Activated naive CD4-positive, alpha-beta T cell treated with Interleukin-2 at 50 U/mL for 16 hours (primary cell): ENCODE measurements around the gene CKLF.
A peak's percentile ranks its signal among the peaks of the same experiment; 100 is the strongest.

Experiments used
- DNase-seq: peaks from one replicate; pipeline ENCODE4 v3.0.0-alpha.2; 2020

Gene CKLF

DNA sequence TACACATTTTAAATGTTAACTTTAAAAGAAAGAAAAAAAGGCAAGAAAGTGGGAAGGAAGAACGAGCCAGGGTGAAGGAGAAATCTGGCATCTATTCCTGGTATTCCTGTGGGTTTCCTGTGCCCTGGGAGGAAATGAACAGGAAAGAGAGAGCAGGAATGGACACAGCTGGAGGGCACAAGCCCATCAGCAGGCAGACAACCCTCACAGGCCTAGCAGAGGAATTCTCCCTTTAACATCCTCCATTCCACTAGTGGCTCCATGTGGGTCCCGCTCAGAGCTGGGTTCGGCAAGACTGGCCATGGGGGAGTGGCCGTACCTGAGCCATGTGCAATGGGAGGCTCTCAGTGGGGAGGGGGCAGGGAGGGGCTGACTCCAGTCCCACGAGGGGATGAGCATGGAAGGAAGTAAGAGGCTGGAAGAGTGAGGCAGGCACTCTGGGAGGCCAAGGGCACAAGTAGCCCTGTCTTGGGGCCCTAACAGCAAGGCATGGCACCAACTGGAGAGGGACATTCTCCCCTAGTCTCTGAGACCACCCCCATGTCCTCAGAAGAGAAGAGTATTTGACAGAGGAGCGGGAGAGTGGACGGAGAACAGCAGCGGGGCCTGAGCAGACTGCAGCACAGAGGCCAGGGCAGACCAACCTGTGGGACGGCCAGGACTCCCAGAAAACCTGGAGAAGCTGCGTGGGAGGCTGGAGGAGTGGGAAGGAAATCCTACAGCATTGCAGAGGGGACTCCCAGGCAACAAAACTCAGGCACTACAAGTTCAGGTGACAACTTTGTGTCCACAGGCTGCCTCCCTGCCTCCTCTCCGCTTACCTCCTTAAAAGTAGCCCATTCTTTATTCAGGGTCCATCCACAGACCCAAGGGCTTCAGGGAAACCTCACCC is 32.6 kb upstream of the CKLF start:
- DNase-seq = no peak

DNA sequence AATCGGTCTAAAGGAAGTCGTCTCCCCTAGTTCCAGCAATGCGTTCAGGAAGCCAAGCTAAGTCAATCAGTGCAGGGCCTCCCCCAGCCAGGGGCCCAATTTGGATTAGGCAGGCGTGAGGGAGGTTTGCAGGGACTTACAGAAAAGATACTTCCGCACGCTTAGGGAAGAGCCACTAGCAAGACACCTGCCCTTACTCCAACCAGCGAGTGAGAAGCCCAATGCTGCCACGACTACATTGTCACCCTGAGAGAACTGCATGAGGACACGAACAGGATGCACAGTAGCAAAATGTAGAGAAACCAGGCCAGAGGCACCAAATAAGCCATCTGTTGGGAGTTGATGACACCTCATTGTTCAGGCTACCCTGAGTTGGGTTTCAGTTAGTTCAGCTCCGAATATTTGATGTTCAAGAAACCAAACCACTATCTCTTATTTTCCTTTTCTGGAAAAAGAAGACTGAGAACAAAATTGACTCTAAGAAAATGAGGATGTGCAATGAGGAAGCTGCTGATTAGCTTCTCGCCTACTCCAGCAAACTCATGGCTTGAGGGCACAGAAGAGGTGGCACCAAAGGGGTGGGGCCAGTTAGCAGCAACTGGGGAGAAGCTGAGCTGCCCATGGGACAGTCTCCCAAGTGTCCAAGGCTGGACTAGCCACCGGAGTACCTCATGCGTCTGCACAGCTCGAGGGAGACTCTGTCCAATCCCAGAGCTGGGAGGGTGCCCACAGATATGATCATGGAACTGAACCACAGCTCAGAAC is 31.8 kb upstream of the CKLF start:
- no peak for DNase-seq

DNA sequence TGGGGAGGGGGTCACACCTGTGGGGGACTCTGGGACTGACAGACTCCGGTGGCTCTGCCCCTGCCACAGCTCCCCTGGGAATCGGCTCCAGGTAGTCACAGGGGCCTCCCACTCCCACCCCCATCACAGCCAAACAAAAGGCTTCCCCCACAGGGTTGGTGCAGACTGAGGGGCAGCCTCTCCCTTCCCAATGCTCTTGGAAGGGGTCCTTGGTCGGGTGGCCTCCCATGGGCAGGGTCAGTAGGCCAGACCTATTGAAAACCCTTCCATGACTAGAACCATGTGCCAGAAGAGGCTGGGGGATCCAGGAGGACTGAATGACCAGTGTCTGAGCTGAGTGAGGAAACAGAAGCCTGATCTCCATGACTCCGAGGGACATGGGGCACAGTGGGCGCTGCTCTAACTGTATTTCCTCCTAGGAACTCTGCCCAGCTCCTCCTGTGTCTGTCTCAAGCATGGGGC is 31.1 kb upstream of the CKLF start:
- DNase-seq = no peak

DNA sequence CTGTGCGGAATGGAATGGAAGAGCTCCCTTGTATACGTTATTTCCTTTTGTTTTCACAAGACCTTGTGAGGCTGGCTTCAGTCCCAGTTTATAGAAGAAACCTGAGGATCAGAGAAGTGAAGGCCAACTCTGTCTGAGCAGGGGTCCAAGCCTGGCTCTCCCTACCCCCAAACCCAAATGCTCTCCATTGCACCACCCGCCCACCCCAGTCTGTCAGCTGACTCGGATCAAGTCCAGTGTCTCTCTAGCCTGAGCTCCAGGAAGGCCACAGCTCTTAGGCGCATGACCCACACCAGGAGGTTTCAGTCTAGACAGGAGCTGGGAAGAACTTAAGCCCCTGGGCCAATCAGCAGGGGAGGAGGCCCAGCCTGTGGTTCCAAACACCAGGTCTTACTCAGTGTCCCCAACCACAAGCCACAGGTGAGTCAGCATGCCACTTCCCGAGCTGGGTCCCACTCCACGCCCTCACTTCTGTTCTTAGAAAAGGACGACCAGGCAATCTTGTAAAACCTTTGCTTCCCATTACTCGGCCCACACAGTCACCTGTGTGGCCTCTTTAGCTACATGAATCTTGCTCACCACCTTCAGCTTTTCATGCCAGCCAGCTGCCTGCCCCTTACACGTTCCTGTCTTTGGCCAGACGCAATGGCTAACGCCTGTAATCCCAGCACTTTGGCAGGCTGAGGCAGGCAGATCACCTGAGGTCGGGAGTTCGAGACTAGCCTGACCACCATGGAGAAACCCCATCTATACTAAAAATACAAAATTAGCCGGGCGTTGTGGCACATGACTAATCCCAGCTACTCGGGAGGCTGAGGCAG is 30.2 kb upstream of the CKLF start:
- DNase-seq = peak; percentile 95

DNA sequence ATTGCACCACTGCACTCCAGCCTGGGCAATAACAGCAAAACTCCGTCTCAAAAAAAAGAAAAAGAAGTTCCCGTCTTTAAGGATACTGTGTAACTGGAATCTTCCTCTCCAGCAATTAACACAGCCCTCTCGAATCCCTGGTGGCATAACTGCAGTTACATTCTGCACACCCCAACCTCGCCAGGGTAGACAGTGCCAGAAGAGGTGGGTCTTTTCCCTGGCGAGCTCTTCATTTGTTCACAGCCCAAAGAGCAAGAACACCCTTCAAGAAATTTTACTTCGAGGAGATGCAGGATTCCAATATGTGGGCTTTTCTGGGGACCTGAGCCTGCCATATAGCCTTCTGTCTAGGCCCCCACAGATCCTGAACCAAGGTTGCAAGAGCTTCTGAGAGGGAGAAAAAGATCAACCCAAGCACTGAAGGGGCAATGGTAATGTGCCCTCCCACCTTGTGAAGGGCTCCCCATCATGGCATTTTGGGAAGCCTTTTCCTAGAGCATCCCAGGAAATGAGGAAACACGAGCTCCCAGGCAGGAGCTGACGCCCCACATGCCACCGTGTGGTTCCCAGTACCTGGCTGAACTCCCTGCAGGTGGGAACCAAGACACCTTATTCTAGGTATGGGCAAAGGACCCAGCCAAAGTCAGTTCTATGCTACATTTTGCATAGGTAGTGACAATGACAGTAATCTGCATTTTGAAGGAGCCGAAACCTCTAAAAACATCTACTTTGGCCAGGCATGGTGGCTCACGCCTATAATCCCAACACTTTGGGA is 29.4 kb upstream of the CKLF start:
- no peak for DNase-seq

DNA sequence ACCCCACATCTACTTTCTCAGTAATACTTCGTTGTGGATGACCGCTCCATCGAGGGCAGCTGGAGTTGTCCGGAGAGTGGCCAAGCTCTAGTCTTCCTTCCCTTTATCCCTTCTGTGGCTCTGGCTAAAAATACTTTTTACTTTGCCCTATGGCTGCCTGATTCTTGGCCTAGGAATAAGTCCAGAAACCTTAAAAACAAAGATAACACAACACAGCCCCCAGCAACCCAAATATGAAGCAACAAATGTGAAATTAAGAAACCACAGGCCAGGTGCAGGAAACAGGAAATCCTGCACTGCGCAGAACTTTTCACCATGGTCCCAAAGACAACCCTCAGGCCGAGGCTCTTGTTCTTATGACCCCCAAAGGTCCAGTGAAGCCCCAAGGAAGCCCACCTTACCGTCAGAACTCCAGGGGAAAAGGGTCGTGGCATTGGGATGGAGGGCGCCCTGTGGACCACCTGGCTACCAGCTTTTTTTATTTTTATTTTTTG is 28.5 kb upstream of the CKLF start:
- no peak for DNase-seq

DNA sequence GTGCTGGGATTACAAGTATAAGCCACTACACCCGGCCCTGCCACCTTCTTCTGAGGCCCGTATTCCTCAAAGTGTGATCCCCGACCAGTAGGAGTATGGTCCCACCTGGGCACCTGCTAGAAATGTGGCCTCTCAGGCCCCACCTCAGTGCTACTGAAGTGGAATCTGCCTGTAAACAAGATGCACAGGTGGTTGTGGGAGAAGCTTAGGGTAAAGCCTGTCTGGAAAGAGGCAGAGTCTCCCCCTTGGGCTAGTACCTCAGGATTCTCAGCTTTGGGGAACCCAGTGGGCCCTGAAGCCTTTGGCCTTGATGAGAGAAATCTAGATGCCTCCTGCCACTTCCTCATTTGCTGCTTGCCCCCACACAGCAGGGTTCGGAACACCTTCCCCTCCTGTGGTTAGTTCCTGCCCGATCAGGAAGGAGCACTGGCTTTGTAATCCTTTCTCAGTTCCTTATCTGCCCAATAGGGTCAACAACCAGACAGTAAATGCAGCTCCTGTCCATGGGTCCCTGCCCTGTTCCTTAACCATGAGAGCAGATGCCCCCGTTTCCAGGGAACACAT is 27.7 kb upstream of the CKLF start:
- DNase-seq = peak; percentile 17

DNA sequence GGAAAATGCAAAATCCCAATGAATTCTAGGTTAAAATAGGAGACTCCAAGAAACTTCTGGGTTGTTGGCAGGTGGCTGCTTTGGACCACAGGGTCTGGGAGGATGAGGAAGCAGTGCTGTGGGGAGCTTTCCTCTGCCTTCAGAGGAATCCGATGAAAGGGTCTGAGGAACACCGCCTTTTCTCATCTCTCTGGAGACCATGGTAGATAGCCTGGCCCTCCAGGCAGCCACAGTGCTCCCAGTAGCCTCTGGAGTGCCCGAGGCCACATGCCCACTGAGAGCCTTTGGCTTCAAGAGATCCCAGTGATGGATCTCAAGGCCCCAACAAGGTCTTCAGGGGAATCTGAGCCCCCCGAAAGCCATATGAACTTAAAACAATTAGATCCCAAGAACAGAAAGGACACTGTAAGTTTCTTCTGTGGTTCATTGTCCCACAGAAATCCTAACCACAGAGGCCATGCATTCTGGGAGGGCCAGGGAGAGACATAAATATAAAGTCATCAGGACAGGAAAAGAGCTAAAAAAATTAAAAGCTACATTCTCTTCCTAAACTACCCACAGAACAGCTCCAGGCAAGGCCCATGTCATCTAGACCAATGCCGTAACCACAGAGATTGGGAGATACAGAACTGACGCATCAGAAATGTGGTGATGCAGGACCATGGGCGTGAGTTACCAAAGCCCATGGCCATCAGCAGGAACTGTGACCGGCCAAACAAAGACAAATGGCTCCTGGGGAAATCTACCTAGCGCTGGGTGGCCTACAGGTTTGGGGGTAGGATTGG is 26.8 kb upstream of the CKLF start:
- no peak for DNase-seq

DNA sequence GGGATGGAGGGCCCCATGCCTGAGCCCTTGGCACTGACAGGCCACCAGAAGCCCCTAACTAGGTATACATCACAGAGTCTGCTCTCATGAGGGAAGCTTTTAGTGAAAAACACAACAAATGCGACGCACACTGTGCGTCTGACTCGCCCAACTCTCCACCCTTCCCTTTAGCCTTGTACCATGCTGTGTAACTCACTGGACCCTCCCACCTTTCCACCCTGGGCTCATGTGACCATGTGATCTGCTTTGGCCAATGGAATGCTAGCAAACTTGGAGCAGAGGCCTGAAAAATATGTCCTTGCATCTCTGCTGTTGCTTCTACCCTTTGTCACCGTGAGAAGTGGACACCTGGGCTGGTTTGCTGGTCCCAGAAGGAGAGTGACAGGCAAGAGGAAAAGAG is 24.1 kb upstream of the CKLF start:
- no peak for DNase-seq

DNA sequence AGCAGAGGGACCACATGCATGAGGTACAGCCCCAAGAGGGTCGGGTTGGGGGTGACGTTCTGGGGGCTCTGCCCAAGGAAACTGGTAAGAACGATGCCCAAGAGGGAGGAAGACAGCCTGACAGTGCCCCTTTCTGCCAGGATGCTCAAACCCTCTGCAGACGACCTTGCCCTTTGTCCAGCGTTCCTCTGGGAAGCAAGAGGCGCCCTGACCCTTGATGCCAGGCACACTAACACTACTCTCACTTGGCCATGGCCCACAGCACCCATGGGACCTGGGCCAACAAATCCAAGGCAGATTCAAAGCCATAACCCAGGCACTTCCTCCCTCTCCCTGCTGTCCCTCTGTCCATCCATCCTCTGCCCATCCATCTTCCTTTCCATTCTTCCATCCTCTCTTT is 22.9 kb upstream of the CKLF start:
- no peak for DNase-seq

DNA sequence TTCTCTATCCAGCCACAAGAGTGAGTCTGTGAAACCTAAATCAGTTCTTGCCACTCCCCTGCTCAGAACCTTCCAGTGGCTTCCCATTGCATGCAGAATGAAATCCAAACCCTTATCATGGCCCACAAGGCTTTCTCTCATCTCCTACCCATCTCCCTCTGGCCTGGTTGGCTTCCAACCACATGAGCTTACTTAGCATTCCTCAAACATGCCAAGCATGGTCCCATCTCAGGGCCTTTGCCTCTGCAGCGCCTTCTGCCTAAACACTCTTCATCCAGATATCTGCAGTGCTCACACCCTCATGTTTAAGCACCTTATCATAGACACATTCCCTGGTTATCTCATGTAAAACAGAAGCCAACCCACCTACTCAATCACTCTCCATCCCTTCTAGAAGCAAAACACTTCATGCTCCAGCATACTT is 18.0 kb upstream of the CKLF start:
- DNase-seq = no peak

DNA sequence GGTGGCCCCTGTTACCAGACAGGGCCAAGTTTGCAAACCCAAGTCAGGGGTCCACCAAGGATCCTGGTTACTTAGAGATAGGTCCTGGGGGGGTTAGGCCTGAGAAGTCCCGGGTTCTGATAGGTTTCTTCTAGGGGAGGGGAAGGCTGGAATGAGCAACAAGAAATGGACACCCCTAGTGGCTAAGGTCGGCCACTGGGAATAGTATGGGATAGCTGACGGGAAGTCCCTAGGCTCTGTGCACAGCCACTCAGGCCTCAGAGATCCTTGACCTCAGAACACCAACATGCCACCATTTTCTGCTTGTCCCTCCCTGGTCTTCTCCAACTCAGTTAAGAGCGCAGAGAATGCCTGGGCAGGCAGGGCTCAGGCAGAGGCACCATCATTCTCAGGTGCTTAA is 15.9 kb upstream of the CKLF start:
- DNase-seq = no peak

DNA sequence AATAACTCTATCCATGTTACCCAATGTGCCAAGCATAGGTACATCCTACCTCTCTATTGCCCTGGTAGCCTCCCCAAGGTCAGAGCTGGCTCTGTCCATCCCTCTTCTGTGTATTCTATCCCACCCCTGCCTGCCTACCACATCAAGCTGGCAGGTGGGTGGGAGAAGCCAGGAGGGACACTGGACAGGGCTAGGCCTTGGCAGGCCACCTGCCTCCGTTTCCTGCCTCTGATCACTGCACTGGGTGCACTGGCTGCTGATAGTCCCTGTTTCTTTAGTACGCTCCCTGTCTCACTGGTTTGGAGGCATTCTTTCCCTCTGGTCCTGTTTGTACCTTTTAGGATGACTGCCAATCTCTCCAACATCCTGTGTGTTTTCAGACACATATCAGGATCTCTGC is 15.1 kb upstream of the CKLF start:
- DNase-seq = no peak

DNA sequence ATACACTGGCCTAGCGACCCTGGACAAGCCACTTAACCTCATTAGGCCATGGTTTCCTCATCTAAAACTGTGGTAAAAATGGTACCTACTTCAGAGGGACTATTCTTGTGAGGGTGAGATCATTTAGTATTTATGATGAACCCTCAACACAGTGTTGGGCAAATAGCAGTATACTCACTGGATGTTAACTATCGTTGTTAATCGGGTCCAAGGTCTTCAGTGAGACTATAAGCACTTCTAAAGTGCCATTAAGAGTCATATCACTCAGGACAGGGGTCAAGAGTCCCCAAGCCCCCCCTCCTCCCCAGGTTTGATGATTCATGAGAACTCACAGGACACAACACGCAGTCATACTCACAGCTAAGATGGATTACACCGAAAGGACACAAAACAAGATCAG is 13.5 kb upstream of the CKLF start:
- no peak for DNase-seq

DNA sequence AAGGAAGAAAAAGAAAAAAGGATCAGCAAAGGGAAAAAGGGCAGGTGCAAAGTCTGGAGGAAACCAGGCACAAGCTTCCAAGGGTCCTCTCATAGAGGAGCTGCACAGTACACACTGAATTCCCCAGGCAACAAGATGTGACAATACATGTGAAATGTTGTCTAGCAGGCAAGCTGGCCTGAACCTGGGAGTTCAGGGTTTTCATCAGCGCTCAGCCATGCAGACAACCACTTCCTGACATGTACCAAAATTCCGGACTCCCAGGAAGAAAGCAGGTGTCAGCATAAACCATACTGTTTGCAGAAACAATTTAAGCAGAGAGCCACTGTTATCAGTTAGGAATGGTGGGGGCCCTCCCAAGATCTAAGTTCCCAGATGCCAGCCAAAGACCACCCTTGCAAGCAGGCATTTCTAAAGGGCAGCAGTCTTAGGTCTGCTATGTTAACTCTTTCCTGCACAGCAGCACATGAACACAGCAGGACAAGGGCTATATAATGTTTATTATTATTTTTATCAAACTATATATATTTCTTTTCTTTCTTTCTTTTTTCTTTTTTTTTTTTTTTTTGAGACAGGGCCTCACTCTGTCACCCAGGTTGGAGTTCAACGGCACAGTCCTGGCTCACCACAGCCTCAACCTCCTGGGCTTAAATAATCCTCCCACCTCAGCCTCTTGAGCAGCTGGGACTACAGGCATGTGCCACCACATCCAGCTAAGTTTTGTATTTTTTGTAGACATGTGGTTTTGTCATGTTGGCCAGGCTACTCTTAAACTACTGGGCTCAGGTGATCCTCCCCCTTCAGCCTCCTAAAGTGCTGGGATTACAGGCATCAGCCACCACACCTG is 12.5 kb upstream of the CKLF start:
- DNase-seq = no peak

DNA sequence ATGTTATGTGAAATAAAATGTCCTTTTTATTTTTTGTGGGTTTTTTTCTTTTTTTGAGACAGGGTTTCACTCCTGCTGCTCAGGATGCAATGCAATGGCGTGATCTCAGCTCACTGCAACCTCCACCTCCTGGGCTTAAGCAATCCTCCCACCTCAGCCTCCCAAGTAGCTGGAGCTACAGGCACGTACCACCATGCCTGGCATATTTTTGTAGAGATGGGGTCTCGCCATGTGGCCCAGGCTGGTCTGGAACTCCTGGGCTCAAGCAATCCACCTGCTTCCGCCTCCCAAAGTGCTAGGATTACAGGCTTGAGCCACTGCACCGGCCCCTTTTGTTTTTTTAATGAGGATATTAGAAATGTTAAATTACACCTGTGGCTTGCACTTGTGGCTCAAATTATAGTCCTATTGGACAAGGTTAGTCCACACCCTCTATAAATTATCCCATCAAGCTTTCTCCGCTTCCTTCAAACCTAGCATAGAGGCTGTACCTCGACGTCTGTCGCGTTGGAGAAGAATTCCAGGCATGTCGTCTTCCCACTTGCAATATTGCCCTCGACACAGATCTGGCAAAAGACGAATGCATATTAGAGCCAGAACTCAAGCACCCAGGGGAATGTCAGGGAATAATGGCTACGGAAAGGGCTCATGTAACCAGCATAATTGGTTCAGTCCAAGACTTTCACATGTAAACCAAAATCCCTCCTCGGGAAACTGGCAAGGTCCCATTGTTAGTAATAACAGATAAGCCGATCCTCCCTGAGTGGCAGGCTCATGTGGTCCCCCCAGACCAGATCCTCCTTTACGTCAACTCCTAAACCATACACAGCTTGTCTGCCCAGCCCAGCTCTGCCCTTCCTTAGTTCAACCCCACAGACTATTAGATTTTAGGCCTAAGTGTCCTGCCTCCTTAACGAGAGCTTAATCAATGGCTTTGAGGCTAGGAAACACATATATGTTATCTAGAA is 10.7 kb upstream of the CKLF start:
- no peak for DNase-seq

DNA sequence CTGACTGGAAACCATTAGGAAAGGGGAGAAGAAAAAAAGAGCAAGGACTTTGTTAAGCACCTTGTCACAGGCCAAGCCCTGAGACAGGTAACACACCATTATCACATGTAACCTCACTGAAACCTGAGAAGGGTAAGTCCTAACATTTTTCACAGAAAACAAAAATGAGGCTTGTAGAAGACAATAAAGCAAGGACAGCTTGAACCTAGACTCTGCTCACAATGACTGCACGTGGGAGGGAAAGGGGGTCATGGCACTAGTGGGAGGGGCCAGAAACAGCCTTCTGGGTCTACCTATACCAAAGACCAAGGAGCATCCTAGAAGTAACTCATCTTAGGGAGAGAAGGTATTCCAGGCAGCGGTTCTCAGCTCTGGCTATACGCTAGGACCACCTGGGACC is 10.0 kb upstream of the CKLF start:
- DNase-seq = no peak

DNA sequence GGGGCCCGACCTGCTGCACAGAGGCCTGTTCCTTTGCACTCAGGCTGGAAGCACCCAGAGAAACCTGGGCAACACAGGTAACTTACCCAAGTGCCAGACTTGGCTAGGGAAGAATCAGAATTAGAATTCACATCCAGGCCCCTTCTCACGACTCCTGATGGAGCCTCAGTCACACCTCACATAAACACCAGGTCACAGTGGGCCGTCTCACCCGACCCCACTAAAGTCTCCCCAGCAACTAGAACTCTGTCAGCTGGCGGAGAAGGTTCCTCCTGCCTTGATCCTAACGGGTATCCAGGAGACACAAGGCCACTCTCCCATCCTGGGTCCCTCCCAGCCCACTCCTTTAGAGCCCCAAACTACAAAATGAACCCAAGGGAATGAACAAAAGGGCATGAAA is 8.8 kb upstream of the CKLF start:
- no peak for DNase-seq
